GM20000 (cell line): ENCODE measurements around the gene COL6A1.

Experiments used
- DNase-seq: peaks from one replicate; pipeline ENCODE4 v3.0.0; 2012; ENCODE audit warnings: low spot score
- TF ChIP-seq, protein P1 (sequence below): IDR thresholded peaks from 2 replicates; pipeline ENCODE4 v1.5.1; 2012; ENCODE audit warnings: mild to moderate bottlenecking, control low read depth; ENCODE audit errors: extremely low read depth, missing control alignments

COL6A1 gene

DNA sequence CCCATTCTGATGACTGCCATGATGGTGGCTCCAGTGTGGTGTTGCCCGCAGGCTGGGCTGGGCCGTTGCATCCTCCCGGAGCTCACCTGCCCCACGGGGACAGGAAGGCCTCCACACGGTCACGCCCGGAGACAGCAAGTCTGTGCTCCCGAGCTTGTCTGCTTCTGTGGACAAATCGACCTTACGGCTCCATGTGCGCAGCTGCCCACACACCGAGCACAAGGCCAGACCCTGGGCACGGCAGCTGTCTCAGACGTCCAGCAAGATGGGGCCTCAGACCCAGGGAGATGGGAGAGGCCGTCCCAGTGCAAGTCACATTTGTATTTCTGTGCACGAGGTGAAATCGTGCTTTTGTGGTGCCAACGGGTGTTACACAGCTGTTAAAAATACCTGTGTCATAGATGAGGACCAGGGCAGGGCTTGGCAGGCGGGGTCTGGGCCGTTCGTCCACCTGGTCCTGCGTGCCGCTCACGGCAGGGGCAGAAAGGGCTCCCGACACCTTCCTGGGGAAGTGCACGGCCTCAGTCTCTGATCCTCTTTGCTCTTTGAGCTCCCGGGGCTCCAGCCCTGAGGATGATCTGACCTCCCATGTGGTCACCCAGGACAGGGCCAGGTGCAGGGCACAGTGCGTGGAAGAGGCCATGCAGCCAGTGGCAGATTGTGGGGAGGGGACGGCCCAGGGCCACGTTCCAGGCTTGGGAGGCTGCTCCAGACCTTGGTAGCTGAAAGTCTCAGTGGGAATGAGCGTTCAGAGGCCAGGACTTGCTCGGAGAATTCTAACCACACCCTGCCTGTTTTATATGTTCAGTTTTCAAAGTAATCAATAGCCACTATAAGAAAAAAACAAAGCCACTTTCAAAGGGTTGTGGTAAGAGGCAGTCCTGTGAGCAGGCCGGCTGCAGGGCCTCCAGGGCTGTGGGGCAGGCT, 13.5 kb downstream of the COL6A1 start:
- TF ChIP-seq, protein P1, sequence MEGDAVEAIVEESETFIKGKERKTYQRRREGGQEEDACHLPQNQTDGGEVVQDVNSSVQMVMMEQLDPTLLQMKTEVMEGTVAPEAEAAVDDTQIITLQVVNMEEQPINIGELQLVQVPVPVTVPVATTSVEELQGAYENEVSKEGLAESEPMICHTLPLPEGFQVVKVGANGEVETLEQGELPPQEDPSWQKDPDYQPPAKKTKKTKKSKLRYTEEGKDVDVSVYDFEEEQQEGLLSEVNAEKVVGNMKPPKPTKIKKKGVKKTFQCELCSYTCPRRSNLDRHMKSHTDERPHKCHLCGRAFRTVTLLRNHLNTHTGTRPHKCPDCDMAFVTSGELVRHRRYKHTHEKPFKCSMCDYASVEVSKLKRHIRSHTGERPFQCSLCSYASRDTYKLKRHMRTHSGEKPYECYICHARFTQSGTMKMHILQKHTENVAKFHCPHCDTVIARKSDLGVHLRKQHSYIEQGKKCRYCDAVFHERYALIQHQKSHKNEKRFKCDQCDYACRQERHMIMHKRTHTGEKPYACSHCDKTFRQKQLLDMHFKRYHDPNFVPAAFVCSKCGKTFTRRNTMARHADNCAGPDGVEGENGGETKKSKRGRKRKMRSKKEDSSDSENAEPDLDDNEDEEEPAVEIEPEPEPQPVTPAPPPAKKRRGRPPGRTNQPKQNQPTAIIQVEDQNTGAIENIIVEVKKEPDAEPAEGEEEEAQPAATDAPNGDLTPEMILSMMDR = no peak
- DNase-seq = no peak

DNA sequence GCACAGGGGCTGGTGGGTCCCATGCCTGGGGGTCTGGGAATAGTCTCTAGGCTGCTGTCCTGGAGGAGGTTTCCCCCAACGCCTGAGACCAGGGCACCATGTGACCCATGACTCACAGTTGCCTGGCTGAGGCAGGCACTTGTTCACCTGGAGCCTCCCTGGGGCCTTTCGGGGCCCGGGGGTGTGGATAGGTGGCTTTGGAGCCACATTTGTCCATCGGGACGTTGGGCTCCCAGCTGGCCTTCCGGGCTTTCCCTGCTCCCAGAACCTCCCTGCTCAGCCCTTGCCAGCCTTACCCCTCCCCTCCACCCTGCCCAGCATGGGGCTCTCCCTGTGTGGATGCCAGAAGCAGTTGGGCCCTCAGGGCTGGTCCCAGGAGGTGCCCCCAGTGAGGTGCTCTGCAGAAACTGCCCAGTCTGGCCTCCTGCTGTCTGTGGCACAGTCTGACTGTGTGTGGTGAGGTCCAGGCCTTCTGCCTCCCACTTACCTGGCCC, 14.2 kb downstream of the COL6A1 start:
- TF ChIP-seq, protein P1 = no peak
- DNase-seq = no peak

DNA sequence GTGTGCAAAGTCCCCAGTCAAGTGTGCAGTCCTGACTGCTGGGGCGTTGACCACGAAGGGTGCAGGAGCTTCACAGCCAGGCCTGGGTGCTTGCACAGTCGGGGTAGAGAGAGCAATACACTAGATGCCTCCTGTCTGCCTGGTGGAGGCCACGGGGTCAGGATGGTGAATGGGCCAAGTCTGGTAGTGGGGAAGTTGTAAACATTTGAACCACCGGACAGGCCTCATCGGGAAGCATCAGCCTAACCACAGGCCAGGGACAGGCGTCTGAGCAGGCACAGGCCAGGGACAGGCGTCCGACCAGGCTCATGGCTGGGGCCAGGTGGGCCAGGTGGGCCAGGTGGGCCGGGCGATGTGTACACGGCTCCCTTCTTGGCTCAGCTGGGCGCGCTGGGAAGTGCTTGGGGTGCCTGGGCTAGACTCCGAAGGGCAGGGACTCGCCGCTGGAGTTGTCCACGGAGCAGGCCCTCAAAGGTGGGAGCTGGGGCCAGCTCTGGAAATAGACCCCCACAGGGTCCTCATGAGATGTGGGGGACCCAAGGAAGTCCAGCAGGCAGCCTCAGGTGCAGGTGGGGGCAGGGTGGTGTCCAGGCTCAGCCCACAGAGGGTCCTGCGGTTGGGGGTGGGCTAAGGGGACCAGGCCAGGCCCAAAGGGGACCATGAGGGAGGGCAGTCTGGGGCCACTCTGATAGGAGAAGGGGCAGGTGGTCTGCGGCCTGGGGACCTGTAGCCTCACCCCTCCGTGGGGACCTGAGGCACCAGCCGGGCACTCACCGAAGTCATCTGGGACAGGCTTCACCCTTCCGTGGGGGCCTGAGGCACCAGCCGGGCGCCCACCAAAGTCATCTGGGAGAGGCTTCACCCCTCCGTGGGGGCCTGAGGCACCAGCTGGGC, 15.0 kb downstream of the COL6A1 start:
- TF ChIP-seq, protein P1 = no peak
- no peak for DNase-seq

DNA sequence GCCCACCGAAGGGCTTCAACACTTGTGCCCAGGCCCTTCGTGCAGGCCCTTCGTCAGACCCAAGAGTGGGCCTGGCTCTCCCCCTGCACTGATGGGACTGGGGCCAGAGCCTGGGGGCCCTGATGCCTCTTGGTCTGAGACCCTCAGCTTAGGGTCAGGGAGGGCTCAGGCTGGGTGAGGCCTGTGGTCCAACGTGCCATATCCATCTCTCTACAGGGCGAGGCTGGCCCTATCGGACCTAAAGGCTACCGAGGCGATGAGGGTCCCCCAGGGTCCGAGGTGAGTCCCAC, 15.6 kb downstream of the COL6A1 start:
- DNase-seq = no peak
- TF ChIP-seq, protein P1 = no peak

DNA sequence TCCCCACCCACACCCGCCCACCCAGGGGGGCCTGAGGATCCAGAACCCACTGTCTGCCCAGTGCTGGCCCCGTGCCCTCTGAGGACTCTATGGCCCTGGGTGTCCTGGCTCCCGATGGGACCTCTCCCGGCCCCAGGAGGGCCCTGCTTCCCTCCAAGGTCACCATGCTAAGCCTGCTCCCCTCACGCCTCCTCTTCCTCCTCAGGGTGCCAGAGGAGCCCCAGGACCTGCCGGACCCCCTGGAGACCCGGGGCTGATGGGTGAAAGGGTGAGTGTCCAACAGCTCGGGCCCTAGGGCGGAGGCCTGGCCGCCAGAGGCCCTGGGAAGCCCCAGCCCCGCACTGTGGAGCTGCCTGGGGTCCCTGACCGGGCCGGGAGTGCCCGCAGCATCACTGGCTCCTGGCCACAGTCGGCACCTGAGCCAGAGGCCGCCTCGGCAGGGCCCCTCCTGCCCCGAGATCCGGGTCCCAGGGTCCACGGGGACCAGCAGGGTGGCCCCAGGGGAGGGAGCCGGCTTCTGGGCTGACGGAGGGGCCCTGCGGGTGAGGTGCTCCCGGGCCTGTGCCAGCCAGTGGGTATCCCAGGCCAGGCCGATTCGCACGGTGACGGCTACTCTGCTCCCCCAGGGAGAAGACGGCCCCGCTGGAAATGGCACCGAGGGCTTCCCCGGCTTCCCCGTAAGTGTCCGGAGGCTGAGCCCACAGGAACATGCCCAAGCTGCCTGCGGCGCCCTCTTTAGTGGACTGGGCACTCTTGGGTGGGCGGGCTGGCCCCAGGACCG, 16.1 kb downstream of the COL6A1 start:
- TF ChIP-seq, protein P1 = no peak

DNA sequence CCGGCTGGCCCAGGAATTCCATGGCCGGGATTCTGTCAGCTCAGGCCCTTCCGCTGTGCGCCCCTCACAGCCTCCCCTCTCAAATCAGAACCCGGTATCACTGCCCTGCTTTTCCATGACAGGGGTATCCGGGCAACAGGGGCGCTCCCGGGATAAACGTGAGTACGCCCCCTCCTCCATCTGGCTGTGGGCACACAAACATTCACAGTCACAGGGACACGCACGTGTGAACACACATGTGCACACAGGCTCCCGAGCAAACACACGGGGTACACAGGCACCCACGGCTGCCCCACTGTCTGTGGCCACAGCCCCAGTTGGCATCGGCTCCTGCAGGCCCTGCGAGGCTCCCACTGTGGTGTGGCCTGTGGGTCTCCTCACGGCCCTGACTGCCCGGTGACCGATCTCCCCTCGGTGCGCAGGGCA, 16.7 kb downstream of the COL6A1 start:
- TF ChIP-seq, protein P1 = no peak
- DNase-seq = no peak

More for the DNA sequence above, 16.1 kb downstream of the COL6A1 start:
- no peak for DNase-seq
